ENCODE measurements around the gene ZFAND3. TPM values are rescaled to one million over a fixed set of nuclear protein-coding genes. Genes with fewer than 3 reads are reported as not detected.

Gene ZFAND3
- total and polyA plus RNA-seq, 2 donors (not counting 1 experiment from before 2014, with no cell fraction given) = 13.5 to 58.3 TPM

DNA sequence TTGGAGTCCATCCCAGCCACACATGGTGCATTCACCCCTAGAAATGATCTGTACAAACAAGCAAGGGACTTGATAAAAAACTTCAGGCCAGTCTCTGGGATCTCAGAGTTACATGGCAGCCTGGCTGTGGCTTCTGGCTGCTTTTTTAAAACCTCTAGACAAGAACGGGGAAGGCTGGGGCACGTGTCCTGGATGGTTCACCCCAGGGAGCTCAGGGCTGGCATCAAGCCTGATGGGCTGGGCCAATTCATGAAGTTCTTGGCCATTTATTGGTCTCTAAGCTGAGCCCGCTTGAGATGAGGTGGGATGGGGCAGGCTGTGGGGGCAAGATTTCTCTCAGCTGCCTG is 10.4 kb upstream of the ZFAND3 start:
- no peaks in the 10 kb centered on the region for H3K36me3 ChIP-seq (replicated peaks in 1 of 2; ENCODE audit: control extremely low read depth in 1 of 2, control insufficient read depth in 1 of 2, extremely low read depth in 1 of 2, insufficient read depth in 2 of 2, low read length in 1 of 2)
- Mint-ChIP-seq H3K4me1 (no peaks in the 10 kb centered on the region), H3K4me3 (no peak overlapping the region), H3K27ac (no peak overlapping the region), H3K27me3 (peaks cover 8% of the 10 kb centered on the region), H3K9me3 (ENCODE audit: insufficient read depth) (no peaks in the 10 kb centered on the region)
- DNase-seq (no peak), ATAC-seq (ENCODE audit: low read depth) (no peak)
- no peak overlapping the region for H3K4me3 ChIP-seq (ENCODE audit: control extremely low read depth in 1 of 5, extremely low read depth in 1 of 5, insufficient read depth in 1 of 5, low read depth in 2 of 5, low read length in 4 of 5)
- 64% methylated on average over 2 of the region's 3 CpGs for WGBS (ENCODE audit: insufficient coverage)
- CTCF ChIA-PET = no interaction called here
- no peak overlapping the region for H3K4me2 ChIP-seq (replicated peaks; ENCODE audit: low read depth, low read length, poor library complexity, severe bottlenecking)
- no peak overlapping the region for H3K9ac ChIP-seq (ENCODE audit: low read length)
- no peaks in the 10 kb centered on the region for H3K9me3 ChIP-seq (ENCODE audit: control extremely low read depth in 1 of 3, control insufficient read depth in 2 of 3, insufficient read depth in 1 of 3, low read length in 2 of 3)
- H3K27me3 ChIP-seq (replicated peaks in 1 of 4; ENCODE audit: control extremely low read depth in 1 of 4, control insufficient read depth in 3 of 4, insufficient read depth in 4 of 4, low read length in 3 of 4) = peaks cover 0 to 4% (median 0%) of the 10 kb centered on the region in 4 experiments
- H3K4me1 ChIP-seq (ENCODE audit: control insufficient read depth in 2 of 2, insufficient read depth in 2 of 2, low read length in 2 of 2) = no peaks in the 10 kb centered on the region
- H3K79me2 ChIP-seq (ENCODE audit: control insufficient read depth, insufficient read depth, low read length) = no peaks in the 10 kb centered on the region
- H3K27ac ChIP-seq (ENCODE audit: low read length in 2 of 2) = no peak overlapping the region
- H2AFZ ChIP-seq (ENCODE audit: insufficient read depth, low read depth, low read length, poor library complexity, severe bottlenecking) = no peak overlapping the region
- POLR2A ChIA-PET = no interaction called here
- intact Hi-C loops (cut with micrococcal nuclease) = no loop called here
- TF ChIP-seq, protein P1, sequence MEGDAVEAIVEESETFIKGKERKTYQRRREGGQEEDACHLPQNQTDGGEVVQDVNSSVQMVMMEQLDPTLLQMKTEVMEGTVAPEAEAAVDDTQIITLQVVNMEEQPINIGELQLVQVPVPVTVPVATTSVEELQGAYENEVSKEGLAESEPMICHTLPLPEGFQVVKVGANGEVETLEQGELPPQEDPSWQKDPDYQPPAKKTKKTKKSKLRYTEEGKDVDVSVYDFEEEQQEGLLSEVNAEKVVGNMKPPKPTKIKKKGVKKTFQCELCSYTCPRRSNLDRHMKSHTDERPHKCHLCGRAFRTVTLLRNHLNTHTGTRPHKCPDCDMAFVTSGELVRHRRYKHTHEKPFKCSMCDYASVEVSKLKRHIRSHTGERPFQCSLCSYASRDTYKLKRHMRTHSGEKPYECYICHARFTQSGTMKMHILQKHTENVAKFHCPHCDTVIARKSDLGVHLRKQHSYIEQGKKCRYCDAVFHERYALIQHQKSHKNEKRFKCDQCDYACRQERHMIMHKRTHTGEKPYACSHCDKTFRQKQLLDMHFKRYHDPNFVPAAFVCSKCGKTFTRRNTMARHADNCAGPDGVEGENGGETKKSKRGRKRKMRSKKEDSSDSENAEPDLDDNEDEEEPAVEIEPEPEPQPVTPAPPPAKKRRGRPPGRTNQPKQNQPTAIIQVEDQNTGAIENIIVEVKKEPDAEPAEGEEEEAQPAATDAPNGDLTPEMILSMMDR (IDR thresholded peaks at IDR 0.05) = no peak
- H4K20me1 ChIP-seq (ENCODE audit: control insufficient read depth, insufficient read depth, low read length, poor library complexity, severe bottlenecking) = no peaks in the 10 kb centered on the region

DNA sequence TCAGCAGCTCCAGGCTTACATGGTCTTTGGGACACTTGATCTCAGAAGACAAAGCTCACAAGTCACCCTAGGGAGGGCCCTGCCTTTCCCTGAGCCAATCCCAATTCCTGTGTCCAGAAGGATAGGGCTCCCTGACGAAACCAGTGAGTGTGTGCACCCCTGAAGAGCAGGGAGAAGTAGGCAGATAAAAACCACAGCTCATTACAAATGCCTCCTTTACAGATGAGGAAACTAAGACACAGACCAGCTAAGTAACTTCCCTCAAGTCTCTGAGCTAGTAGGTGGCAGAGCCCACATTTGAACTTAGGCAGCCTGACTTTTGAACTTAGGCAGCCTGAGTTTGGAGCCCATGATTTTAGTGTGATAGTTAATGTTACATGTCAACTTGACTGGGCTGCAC is 6.7 kb upstream of the ZFAND3 start:
- Mint-ChIP-seq H3K9me3 (ENCODE audit: insufficient read depth) (no peaks in the 10 kb centered on the region), H3K4me1 (peaks cover 2% of the 10 kb centered on the region), H3K4me3 (no peak overlapping the region), H3K27ac (no peak overlapping the region), H3K27me3 (peaks cover 8% of the 10 kb centered on the region)
- no peak overlapping the region for H3K27ac ChIP-seq (ENCODE audit: low read length in 2 of 2)
- POLR2A ChIA-PET = interaction anchor here (0.5 to 0.7 kb wide), 2 partner anchors 27 to 100 kb away, joined by 3 to 5 read pairs; no protein-coding TSS in a partner anchor
- no CpG with 5 or more reads among the region's 1 CpG for WGBS (ENCODE audit: insufficient coverage)
- no peaks in the 10 kb centered on the region for H3K9me3 ChIP-seq (ENCODE audit: control extremely low read depth in 1 of 3, control insufficient read depth in 2 of 3, insufficient read depth in 1 of 3, low read length in 2 of 3)
- intact Hi-C loops (cut with micrococcal nuclease) = loop anchor here (10.0 kb wide), 1 partner anchor 458 kb away; the partner anchor contains the start of gene RNF8
- no peaks in the 10 kb centered on the region for H3K36me3 ChIP-seq (replicated peaks in 1 of 2; ENCODE audit: control extremely low read depth in 1 of 2, control insufficient read depth in 1 of 2, extremely low read depth in 1 of 2, insufficient read depth in 2 of 2, low read length in 1 of 2)
- H3K9ac ChIP-seq (ENCODE audit: low read length) = no peak overlapping the region
- ATAC-seq (ENCODE audit: low read depth) = no peak
- CTCF ChIA-PET = interaction anchor here (0.5 to 0.9 kb wide), 2 partner anchors 48 to 62 kb away, joined by 3 to 4 read pairs; no protein-coding TSS in a partner anchor
- no peak overlapping the region for H3K4me3 ChIP-seq (ENCODE audit: control extremely low read depth in 1 of 5, extremely low read depth in 1 of 5, insufficient read depth in 1 of 5, low read depth in 2 of 5, low read length in 4 of 5)
- DNase-seq = no peak
- H3K79me2 ChIP-seq (ENCODE audit: control insufficient read depth, insufficient read depth, low read length) = no peaks in the 10 kb centered on the region
- no peak overlapping the region for H3K4me2 ChIP-seq (replicated peaks; ENCODE audit: low read depth, low read length, poor library complexity, severe bottlenecking)
- H4K20me1 ChIP-seq (ENCODE audit: control insufficient read depth, insufficient read depth, low read length, poor library complexity, severe bottlenecking) = no peaks in the 10 kb centered on the region
- no peak overlapping the region for H2AFZ ChIP-seq (ENCODE audit: insufficient read depth, low read depth, low read length, poor library complexity, severe bottlenecking)
- TF ChIP-seq, protein P1 (IDR thresholded peaks at IDR 0.05) = no peak
- no peak for TF ChIP-seq EZH2 (IDR thresholded peaks at IDR 0.05; ENCODE audit: borderline replicate concordance, insufficient read depth, low read depth, low read length, poor library complexity, severe bottlenecking)
- peaks cover 0 to under 1% of the 10 kb centered on the region in 2 donors for H3K4me1 ChIP-seq (ENCODE audit: control insufficient read depth in 2 of 2, insufficient read depth in 2 of 2, low read length in 2 of 2)
- peaks cover 0 to 4% (median 0%) of the 10 kb centered on the region in 4 experiments for H3K27me3 ChIP-seq (replicated peaks in 1 of 4; ENCODE audit: control extremely low read depth in 1 of 4, control insufficient read depth in 3 of 4, insufficient read depth in 4 of 4, low read length in 3 of 4)
